ENCODE data around the gene TMEM106A.
"Not testable (repeated sequence)": the region's sequence is repeated elsewhere in the genome, so short reads cannot be mapped to it uniquely, and the experiment has no call there.

TMEM106A gene
- total RNA-seq = 7.6 to 19.9 (median 8.1) reads per million in 3 experiments

DNA sequence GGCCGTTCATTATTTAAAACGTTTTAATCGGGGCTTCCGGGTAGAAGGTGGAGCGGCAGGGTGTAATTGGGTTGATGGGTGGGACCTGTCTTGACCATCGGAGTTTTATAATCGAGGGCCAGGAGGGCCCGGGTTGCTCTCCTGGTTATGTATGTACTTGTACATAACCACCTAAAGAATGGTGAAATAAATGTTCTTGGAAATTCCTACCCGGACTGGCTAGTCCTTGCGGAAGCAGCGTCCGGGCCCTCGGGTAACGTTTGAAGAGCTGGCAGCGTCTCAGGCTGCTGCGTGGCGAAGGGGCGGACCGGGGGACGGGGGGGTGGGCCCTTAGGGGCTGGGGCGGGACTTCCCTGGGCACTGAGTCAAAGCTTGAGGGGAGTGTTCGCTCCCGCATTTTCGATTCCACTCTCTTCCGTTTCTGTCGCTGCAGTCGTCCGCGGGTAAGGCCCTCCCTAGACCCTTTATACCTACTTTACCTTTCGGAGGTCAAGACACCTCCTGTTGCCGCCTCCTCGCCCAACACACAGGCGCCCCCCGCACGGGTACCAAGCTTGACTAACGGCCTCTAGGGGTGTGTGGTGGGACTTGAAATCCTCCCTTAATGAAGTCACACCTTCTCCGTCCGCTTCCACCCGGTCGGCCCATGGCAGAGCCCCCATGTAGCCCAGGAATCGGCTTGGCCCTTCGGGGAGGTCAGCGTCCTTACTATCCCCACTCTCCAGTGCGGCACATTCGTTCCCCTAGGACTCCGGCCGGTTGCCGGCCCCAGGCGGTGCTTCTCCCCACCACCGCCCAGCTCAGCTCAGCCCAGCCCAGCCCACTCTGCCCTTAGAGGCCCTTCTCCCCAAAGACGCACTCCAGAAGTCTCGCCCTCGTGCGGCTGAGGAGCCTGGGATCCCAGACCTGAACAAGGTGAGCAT lies at the start of gene TMEM106A:
Gene TMEM106A, plus strand, starts transcription at position 396 of the 923 bp plus-strand sequence. CDS start 1,167 bp downstream, outside the sequence.
- DNase-seq = peak; percentile 70

DNA sequence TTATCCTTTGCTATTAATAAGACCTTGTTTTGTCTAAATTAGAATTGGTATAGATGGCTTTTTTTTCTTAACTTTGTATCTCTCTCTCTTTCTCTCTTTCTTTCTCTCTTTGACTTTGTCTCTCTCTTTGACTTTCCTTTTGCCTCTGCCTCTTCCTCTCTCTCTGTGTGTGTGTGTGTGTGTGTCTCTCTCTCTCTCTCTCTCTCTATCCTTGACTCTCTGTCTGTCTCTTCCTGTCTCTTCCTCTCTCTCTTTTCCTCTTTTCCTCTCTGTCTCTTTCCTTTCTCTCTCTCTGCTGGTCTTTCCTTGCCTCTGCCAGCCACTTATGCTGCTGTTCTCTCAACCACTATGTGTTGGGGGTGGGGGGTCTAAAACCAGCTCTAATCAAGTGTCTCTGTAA lies 45.7 kb upstream of the TMEM106A start:
- not testable (repeated sequence) for DNase-seq

- DNase-seq = no peak
Measured at GRCh38 chr17:43169561-43170139, 42.0 kb upstream of the TMEM106A start.

DNA sequence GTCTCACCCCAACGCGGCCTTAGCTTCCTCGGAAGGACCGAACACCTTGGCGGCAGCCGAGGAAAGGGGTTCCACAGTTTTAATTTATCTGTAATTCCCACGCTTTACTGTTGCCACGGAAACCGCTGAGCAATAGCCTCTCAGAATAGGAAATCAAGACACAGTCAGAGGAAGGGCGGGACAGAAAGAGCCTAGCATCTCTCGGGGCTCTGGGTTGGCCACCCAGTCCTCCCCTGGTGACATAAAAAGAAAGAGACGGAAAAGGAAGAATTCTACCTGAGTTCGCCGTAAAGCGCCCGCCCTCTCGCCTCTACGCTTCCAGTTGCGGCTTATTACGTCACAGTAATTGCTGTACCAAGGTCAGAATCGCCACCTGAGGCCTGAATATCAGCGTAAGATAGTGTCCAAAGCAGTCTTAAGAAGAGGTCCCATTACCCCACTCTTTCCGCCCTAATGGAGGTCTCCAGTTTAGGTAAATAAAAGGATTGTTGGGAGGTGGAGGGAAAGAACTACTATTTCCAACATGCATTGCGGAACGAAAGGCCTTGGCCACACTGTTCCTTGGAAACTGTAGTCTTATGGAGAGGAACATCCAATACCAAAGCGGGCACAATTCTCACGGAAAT lies 41.4 kb upstream of the TMEM106A start:
- peak; percentile 94 for DNase-seq

DNA sequence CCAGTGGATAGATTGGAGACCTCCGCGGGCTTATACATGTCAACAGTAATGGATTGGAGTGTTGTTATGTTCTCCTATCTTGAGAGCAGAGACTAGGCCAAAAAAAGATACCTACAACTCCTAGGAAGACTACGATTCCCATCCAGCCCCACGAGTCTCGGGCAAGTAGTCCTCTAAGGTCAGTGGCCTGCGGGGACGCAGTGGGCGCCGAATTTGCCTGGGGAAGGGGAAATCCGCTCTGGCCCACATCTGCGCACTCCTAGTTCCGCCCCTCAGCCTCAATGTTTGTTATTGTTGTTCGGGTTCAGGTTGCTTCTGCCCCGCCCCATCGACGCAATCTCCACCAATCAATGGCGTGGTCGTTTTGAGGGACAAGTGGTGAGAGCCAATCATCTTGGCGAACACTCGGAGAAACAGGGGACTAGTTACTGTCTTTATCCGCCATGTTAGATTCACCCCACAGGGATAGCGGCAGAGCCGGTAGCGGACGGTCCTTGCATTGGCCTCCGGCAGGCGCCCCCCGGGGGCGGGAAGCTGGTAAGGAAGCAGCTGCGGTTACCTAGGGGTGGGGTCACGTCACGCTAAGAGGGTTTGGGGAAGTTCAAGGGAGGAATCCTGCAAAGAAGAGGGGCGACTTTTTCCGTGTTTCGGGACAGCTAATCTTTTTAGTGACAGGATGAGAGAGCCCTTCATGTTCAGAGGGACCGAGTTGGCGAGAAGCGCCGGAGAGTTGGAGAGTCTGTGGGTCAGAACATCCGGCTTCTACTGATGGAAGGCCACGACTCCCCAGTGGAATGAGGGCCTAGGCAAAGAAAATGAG lies 40.7 kb upstream of the TMEM106A start, which contains the start of gene NBR1:
Gene NBR1, plus strand, starts transcription at position 449 of the 820 bp plus-strand sequence. CDS start 4,586 bp downstream, outside the sequence.
- peak; percentile 97 for DNase-seq

GRCh38 chr17:43171586-43172487 lies 39.8 kb upstream of the TMEM106A start:
- DNase-seq = no peak

DNA sequence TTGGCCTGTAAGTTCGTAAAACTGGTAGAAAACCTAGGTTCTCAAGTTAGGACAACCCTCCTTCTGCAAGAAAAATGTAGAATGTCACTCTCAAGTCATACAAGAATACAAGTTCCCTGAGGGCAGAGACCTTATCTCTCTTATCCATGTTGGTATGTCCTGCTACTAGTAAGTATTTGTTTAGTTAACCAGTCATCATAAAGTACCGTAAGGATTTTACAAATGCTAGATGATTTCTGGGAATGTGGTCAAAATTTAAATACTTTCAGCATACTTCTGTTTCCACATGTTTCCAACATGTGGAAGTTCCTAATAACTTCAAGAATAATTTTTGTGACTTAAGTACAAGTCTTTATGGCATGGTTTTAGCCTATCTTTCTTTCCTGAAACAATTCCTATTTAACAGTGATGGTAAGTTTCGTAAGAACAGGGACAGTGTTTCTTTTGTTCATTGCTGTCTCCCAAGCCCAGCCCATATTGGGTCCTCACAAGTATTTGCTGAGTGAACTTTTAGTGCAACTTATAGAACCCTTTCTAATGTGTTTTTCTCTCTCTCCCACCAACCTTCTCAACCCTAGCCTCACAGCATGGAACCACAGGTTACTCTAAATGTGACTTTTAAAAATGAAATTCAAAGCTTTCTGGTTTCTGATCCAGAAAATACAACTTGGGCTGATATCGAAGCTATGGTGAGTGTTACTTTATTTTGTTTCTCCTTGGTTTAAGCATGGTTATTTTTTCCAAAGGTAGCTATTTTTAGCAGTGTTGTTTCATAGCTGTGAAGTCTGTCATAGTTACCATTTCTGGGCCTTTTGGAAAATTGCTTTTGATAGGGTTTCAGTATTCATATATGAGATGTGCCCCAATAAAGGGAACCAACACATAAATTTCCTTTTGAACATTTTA lies 36.2 kb upstream of the TMEM106A start:
- no peak for DNase-seq

GRCh38 chr17:43176119-43176570 lies 35.5 kb upstream of the TMEM106A start:
- DNase-seq = no peak

GRCh38 chr17:43183921-43184320 lies 27.8 kb upstream of the TMEM106A start:
- DNase-seq = no peak

DNA sequence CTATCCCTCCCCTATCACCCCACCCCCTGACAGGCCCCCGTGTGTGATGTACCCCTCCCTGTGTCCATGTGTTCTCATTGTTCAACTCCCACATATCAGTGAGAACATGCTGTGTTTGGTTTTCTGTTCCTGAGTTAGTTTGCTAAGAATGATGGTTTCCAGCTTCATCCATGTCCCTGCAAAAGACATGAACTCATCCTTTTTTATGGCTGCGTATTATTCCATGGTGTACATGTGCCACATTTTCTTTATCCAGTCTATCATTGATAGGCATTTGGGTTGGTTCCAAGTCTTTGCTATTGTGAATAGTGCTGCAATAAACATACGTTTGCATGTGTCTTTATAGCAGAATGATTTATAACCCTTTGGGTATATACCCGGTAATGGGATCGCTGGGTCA lies 25.0 kb upstream of the TMEM106A start:
- not testable (repeated sequence) for DNase-seq

- DNase-seq = no peak
Measured at GRCh38 chr17:43193251-43193650, 18.4 kb upstream of the TMEM106A start.

DNA sequence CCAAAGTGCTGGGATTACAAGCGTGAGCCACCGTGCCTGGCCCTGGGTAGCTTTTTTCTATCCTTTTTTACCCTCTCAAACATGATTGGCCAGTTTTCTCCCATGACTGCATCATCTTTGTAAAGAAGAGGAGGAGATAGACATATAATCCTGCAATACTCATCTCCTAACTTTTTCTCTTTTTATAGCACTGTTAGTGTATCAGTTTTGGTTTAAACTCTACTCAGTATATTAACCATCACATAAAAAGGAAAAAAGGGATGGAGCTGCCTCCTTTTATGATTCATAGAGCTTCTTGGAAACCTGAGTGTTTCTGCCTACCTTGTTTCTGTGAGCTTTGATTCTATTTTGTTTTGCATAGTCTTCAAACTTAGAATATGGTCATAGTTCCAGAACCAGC lies 12.0 kb upstream of the TMEM106A start:
- DNase-seq = no peak

GRCh38 chr17:43200127-43200526 lies 11.5 kb upstream of the TMEM106A start:
- no peak for DNase-seq

- DNase-seq = not testable (repeated sequence)
Measured at GRCh38 chr17:43203013-43203412, 8.7 kb upstream of the TMEM106A start.

GRCh38 chr17:43210576-43210975 lies 1.1 kb upstream of the TMEM106A start:
- no peak for DNase-seq

GRCh38 chr17:43211123-43211479 lies 574 bp upstream of the TMEM106A start:
- no peak for DNase-seq

DNA sequence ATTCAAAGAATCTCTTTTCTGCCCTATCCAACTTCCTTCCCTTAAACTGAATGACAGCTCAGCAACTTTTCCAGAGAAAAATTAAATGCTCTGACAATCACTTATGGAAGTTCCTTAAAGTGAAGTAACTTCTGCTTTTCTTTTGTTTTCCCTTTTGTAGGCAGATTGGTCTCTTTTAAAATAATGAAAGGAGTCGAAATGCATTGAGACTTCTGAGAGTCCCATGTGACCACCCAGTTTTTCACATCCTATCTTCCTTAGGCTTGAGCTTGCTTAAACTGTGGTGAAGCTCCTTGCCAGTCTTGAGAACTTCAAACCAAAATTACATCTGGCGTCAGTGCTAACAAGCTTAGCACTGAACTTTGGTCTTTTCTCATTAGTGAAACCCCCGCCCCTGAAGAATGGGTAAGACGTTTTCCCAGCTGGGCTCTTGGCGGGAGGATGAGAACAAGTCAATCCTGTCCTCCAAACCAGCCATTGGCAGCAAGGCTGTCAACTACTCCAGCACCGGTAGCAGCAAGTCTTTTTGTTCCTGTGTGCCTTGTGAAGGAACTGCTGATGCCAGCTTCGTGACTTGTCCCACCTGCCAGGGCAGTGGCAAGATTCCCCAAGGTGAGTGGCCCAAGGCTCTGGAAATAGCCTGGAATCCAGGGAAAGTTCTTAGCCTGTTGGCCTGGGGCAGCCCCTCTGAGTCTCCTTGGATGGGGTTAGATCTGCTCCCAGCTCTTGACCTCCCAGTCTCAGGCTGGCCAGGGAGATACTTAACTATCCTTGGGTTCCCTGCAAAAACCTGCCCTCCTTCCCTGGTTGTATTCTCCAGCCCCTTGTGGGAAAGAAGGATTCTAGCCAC lies 1.2 kb downstream of the TMEM106A start:
- DNase-seq = no peak

GRCh38 chr17:43213545-43213944 lies 1.9 kb downstream of the TMEM106A start:
- DNase-seq = no peak

GRCh38 chr17:43215341-43215740 lies 3.7 kb downstream of the TMEM106A start:
- DNase-seq = no peak
